IMR-90 (cell line): ENCODE data around the gene SHISA3. TPM values are rescaled to one million over a fixed set of nuclear protein-coding genes. Genes with fewer than 3 reads are reported as not detected.

Experiments
- ATAC-seq: fragments of 200-7000 bp; cut with Tn5 transposase; 2 replicates; pipeline ENCODE4 v1.9.1; 2020; ENCODE audit warnings: low read depth, mild to moderate bottlenecking, moderate library complexity
- BruUV-seq: library from RNA; stranded (reverse); fragments of 400-500 nt; replicated peaks from 2 replicates; lab custom pipeline; 2021; lab: Mats Ljungman, UMichigan
- CTCF ChIA-PET: fragments of 300-600 bp; formaldehyde crosslinking; extraction: SDS; loops from one replicate; lab custom pipeline; 2021; ENCODE audit warnings: antibody characterized with exemption; lab: Yijun Ruan, JAX
- POLR2A ChIA-PET: fragments of 300-600 bp; sonication (Branson Sonifier 250); formaldehyde crosslinking; loops from one replicate; lab custom pipeline; 2022; ENCODE audit warnings: antibody characterized with exemption; ENCODE audit not compliant: unreplicated experiment; lab: Charles Lee
- DNase-seq: peaks from one replicate; pipeline ENCODE4 v3.0.0; 2013
- H2AFZ ChIP-seq: replicated peaks from 2 replicates; pipeline ENCODE3; 2013; ENCODE audit warnings: low read length, mild to moderate bottlenecking; ENCODE audit not compliant: poor library complexity
- H2AK5ac ChIP-seq: 2 replicates; pipeline ENCODE4 v1.6.1; 2013; ENCODE audit warnings: low read depth, low read length, inconsistent platforms
- H2AK9ac ChIP-seq: replicated peaks from 2 replicates; pipeline ENCODE3; 2013; ENCODE audit warnings: mild to moderate bottlenecking, low read depth, low read length, moderate library complexity; ENCODE audit not compliant: poor library complexity
- H2BK120ac ChIP-seq: 2 replicates; pipeline ENCODE4 v1.6.1; 2013; ENCODE audit warnings: low read depth, low read length, inconsistent platforms
- H2BK15ac ChIP-seq: 3 replicates; pipeline ENCODE4 v1.6.1; 2013; ENCODE audit warnings: low read depth, low read length, inconsistent platforms
- H2BK20ac ChIP-seq: 2 replicates; pipeline ENCODE4 v1.6.1; 2013; ENCODE audit warnings: low read depth, mild to moderate bottlenecking, inconsistent platforms, low read length, moderate library complexity
- H2BK5ac ChIP-seq: 2 replicates; pipeline ENCODE4 v1.6.1; 2013; ENCODE audit warnings: mild to moderate bottlenecking, low read depth, low read length, inconsistent platforms; ENCODE audit not compliant: poor library complexity, severe bottlenecking
- H3K14ac ChIP-seq: replicated peaks from 2 replicates; pipeline ENCODE4 v1.6.1; 2013; ENCODE audit warnings: low read depth, low read length, inconsistent platforms
- H3K18ac ChIP-seq: 2 replicates; pipeline ENCODE4 v1.6.1; 2013; ENCODE audit warnings: low read depth, low read length, control low read depth
- H3K23ac ChIP-seq: 2 replicates; pipeline ENCODE4 v1.6.1; 2013; ENCODE audit warnings: low read depth, low read length, inconsistent platforms
- H3K27ac ChIP-seq: 2 replicates; pipeline ENCODE4 v1.5.1; 2013; ENCODE audit warnings: mild to moderate bottlenecking, control low read depth, low read length; ENCODE audit not compliant: insufficient read depth
- H3K27me3 ChIP-seq: 2 replicates; pipeline ENCODE4 v1.6.1; 2013; ENCODE audit warnings: low read length; ENCODE audit not compliant: control insufficient read depth, insufficient read depth
- H3K36me3 ChIP-seq: 2 replicates; pipeline ENCODE4 v1.6.1; 2013; ENCODE audit warnings: low read length, mixed read lengths; ENCODE audit not compliant: control insufficient read depth, insufficient read depth
- H3K4ac ChIP-seq: 2 replicates; pipeline ENCODE4 v1.6.1; 2013; ENCODE audit warnings: low read depth, low read length, inconsistent platforms
- H3K4me1 ChIP-seq: 2 replicates; pipeline ENCODE4 v1.6.1; 2013; ENCODE audit warnings: low read length, mixed read lengths; ENCODE audit not compliant: control insufficient read depth, insufficient read depth
- H3K4me2 ChIP-seq: 2 replicates; pipeline ENCODE4 v1.6.1; 2013; ENCODE audit warnings: low read depth, mild to moderate bottlenecking, control low read depth, low read length, moderate library complexity
- H3K4me3 ChIP-seq: 2 replicates; pipeline ENCODE4 v1.5.1; 2013; ENCODE audit warnings: low read depth, mild to moderate bottlenecking, control low read depth, low read length, moderate library complexity; ENCODE audit not compliant: insufficient read depth
- H3K56ac ChIP-seq: 2 replicates; pipeline ENCODE4 v1.6.1; 2013; ENCODE audit warnings: low read length, inconsistent platforms; ENCODE audit not compliant: insufficient read depth; ENCODE audit errors: extremely low read depth
- H3K79me1 ChIP-seq, 2 experiments: 2 replicates each; pipeline ENCODE4 v1.6.1; 2013; ENCODE audit warnings: low read length in 2 of 2, inconsistent platforms in 1 of 2, low read depth in 1 of 2
- H3K9ac ChIP-seq: 2 replicates; pipeline ENCODE4 v1.6.1; 2013; ENCODE audit warnings: low read depth, low read length, control low read depth
- H3K9me1 ChIP-seq: 2 replicates; pipeline ENCODE4 v1.6.1; 2013; ENCODE audit warnings: low read length, inconsistent platforms; ENCODE audit not compliant: insufficient read depth
- H3K9me3 ChIP-seq: 2 replicates; pipeline ENCODE4 v1.6.1; 2013; ENCODE audit warnings: low read length; ENCODE audit not compliant: control insufficient read depth, insufficient read depth
- H4K20me1 ChIP-seq: 2 replicates; pipeline ENCODE4 v1.6.1; 2013; ENCODE audit warnings: low read length, inconsistent platforms; ENCODE audit not compliant: insufficient read depth
- H4K5ac ChIP-seq: 2 replicates; pipeline ENCODE4 v1.6.1; 2013; ENCODE audit warnings: mild to moderate bottlenecking, low read depth, low read length, control low read depth
- H4K8ac ChIP-seq, 2 experiments: 2 replicates each; pipeline ENCODE4 v1.6.1; 2013; ENCODE audit warnings: low read depth in 2 of 2, low read length in 2 of 2, control low read depth in 1 of 2, inconsistent platforms in 1 of 2
- H4K91ac ChIP-seq: 2 replicates; pipeline ENCODE4 v1.6.1; 2013; ENCODE audit warnings: low read depth, low read length, inconsistent platforms; ENCODE audit not compliant: insufficient read depth
- SMC3 ChIP-seq: fragments of 150-350 bp; IDR thresholded peaks from 2 replicates; pipeline ENCODE4 v1.6.1; 2016; ENCODE audit warnings: low read depth, mild to moderate bottlenecking, antibody characterized with exemption, low read length, moderate library complexity
- WGBS, 2 experiments: methylation state at CpG; one replicate each; pipeline versions ENCODE4 v1.1.5 to v1.1.7; 2013; ENCODE audit warnings: missing lambda C conversion rate in 2 of 2; ENCODE audit not compliant: insufficient read length in 1 of 2; ENCODE audit errors: extremely low coverage in 2 of 2; 5-methylcytosine and 5-hydroxymethylcytosine counted together
- dilution Hi-C: fragments of 300-500 bp; cut with HindIII; formaldehyde crosslinking; loops from one replicate; pipeline ENCODE4 v1.14.3; 2018; ENCODE audit warnings: low sequenced_read_pairs; ENCODE audit not compliant: unreplicated experiment
- in situ Hi-C: fragments of 300-500 bp; cut with MboI; formaldehyde crosslinking; loops from 3 replicates; pipeline ENCODE4 v1.14.3; 2019; ENCODE audit warnings: low sequenced_read_pairs, inconsistent platforms, mixed read lengths
- intact Hi-C: fragments of 100-400 bp; cut with micrococcal nuclease; formaldehyde crosslinking; loops from 2 replicates; pipeline ENCODE4 v1.10.0; 2022
- polyA plus RNA-seq, 3 experiments: library from polyadenylated mRNA; depleted of rRNA; stranded (reverse); fragments of >200 nt; gene quantifications; 2 replicates each; pipeline ENCODE4 v1.2.3, GENCODE V29; 2012; ENCODE audit warnings: low replicate concordance in 1 of 3
- total RNA-seq: library from RNA; depleted of rRNA; stranded (reverse); fragments of >200 nt; gene quantifications from 2 replicates; pipeline ENCODE4 v1.2.3, GENCODE V29; 2012

Gene SHISA3
- total and polyA plus RNA-seq, 2 of the 4 experiments (the other 2 are of a cell fraction) = 0.18 to 0.77 TPM

- Histone ChIP-seq H3K56ac (no peak overlapping the region), H3K14ac (no peak overlapping the region), H2AFZ (no peak overlapping the region), H4K91ac (no peak overlapping the region), H4K8ac (no peak overlapping the region), H4K5ac (no peak overlapping the region; the same call in 1 of the 2 replicates), H3K9me3 (no peaks in the 10 kb centered on the region), H3K18ac (no peak overlapping the region; the same call in 1 of the 2 replicates), H3K27me3 (no peaks in the 10 kb centered on the region), H3K79me1 (no peaks in the 10 kb centered on the region), H3K4me2 (no peak overlapping the region), H3K4ac (no peak overlapping the region), H2BK20ac (no peak overlapping the region), H2AK9ac (no peak overlapping the region), H3K27ac (no peak overlapping the region; the same call in 1 of the 2 replicates), H3K23ac (no peak overlapping the region), H3K9me1 (no peaks in the 10 kb centered on the region), H3K4me1 (peaks cover 4% of the 10 kb centered on the region; the same call in 1 of the 2 replicates), H2BK120ac (no peak overlapping the region), H2BK15ac (no peak overlapping the region), H4K20me1 (no peaks in the 10 kb centered on the region), H3K9ac (no peak overlapping the region), H2BK5ac (no peak overlapping the region), H3K36me3 (no peaks in the 10 kb centered on the region), H2AK5ac (no peak overlapping the region), H3K4me3 (no peak overlapping the region)
- in situ Hi-C loops (no loop called here), dilution Hi-C loops (no loop called here), intact Hi-C loops (no loop called here)
- no peak for ATAC-seq
- DNase-seq = no peak
- ChIA-PET POLR2A (no interaction called here), CTCF (interaction anchor here (0.7 kb wide), 1 partner anchor 137 kb away, joined by 3 read pairs; no protein-coding TSS in a partner anchor)
- no peak for TF ChIP-seq SMC3
- BruUV-seq = no TSS peak
- WGBS, 2 experiments = no CpG with 5 or more reads among the region's 5 CpGs
Observed at GRCh38 chr4:42357325-42357724, 40.0 kb upstream of the SHISA3 start.
